HG03045 (cell line): Measurements from ENCODE around the gene SLC6A1.
"Not testable (repeated sequence)": the region's sequence is repeated elsewhere in the genome, so short reads cannot be mapped to it uniquely, and the experiment has no call there.

Experiments used
- ATAC-seq: cut with Tn5 transposase; IDR thresholded peaks from one replicate; pipeline ENCODE4 v1.9.1; 2021; ENCODE audit warnings: mild to moderate bottlenecking, moderate library complexity; ENCODE audit not compliant: unreplicated experiment

Gene SLC6A1

DNA sequence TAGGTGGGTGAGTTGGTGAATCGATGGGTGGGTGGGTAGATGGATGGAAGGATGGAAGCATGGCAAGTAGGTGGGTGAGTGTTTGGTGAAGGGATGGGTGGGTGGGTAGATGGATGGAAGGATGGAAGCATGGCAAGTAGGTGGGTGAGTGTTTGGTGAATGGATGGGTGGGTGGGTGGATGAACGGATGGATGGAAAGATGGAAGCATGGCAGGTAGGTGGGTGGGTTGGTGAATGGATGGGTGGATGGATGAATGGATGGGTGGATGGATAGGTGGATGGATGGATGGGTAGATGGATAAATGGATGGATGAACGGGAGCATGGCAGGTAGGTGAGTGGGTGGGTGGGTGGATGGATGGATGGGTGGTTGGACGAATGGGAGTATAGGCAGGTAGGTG lies 65.1 kb downstream of the SLC6A1 start:
- ATAC-seq, result no peak

DNA sequence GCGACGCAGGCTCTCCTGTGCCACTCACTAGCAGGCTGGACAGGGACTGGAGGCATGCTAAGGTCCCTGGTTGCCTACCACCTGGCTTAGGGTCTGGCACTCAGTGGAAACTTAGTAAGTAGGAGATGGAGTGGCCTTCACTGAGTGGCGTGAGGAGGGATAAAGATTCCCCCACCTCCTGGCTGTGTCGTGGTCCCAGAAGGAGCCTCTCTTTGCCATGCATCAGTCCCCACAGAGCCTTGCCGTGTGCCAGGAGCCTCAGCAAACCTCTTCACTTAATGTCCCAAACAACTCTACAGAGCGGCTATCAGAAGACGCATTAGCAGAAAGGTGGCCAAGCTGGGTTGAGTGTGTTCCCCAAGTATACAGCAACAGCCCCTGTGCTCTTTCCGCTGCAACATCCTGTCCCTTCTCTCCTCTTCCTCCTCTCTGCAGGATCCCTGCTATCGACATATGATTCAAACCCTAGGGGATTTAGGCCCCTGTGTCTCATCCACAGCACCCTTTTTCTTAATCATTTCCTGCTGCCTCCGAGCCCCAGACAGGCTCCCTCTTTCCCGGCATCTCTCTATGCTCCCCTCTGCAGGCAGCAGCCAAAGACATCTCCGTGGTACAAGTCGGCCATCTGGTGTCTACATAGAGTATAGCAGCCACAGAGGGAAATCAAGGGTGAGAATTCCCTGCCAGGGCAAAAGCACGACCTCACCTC lies 66.7 kb downstream of the SLC6A1 start:
- ATAC-seq, result no peak

DNA sequence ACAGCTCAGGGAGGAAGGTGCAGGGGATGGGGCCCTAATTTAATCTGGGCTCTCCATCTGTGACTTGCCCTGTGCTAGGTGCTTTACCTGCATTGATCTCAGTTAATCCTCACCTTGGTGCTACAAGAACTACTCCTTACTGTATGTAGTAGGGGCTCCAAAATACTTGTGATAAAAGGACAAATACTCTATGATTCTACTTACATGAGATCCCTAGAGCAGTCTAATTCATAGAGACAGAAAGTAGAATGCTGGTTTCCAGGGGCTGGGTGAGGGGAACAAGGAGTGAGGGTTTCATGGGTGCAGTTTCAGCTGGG lies 67.2 kb downstream of the SLC6A1 start:
- no peak for ATAC-seq

DNA sequence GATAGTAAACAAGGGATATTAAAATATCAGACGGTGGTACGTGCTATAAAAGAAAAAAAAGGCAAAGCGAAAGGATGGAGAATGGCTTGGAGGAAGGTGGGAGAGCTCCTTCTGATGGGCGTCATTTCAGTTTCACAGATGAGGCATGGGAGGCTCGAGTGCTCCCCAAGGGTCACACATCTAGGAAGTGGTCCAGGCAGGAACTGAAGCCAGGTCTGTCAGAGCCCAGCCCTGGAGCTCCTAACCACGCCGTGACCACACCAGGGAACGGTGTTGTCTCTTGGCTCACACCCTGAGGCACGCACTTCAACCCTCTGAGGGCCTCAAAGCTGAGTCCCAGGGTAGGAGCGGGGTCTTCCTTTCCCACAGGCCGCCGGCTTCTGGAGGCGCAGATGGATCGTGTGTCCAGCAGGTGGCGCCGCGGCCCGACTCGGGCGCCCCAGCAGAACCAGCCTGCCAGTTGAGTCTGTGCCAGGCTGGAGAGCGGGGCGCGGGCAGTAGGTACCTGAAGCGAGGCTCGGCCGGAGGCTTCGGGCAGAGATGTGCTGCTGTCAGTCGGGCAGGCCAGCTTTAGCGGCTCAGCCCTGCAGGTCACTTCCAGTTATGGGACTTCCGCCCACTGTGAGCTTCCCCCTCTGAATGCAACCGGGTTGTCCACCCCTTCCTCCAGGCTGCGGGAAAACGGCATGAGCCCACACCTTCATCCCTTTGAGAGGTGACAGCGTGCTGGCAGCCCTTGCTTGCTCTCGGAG lies 68.1 kb downstream of the SLC6A1 start:
- ATAC-seq, result peak; percentile 49

DNA sequence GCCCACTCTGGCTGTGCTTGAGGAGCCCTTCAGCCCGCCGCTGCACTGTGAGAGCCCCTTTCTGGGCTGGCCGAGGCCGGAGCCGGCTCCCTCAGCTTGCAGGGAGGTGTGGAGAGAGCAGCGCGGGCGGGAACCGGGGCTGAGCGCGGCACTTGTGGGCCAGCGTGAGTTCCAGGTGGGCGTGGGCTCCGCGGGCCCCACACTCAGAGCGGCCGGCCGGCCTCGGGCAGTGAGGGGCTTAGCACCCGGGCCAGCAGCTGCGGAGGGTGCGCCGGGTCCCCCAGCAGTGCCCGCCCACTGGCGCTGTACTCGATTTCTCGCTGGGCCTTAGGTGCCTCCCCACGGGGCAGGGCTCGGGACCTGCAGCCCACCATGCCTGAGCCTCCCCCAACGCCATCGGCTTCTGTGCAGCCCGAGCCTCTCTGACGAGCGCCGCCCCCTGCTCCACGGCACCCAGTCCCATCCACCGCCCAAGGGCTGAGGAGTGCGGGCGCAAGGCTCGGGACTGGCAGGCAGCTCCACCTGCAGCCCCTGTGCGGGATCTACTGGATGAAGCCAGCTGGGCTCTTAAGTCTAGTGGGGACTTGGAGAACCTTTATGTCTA lies 68.8 kb downstream of the SLC6A1 start:
- ATAC-seq, result not testable (repeated sequence)

DNA sequence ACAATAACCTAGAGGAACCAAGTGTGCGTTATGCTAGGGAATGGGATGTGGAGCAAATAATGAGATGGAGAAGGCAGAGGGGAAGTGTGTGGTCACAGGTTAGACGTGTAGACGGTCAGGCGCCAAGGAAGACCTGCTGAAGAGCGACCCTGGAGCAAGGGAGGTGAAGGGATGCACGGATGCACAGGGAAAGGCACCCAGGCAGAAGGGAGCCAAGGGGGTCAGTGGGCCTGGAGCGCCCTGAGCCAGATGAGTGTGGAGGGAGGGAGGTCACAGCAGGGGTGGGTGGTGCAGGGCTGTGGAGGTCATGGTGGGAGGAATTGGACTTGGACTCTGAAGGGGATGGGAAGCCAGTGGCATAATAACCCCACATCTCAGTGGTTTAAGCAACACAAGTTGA lies 70.2 kb downstream of the SLC6A1 start:
- ATAC-seq, result no peak

DNA sequence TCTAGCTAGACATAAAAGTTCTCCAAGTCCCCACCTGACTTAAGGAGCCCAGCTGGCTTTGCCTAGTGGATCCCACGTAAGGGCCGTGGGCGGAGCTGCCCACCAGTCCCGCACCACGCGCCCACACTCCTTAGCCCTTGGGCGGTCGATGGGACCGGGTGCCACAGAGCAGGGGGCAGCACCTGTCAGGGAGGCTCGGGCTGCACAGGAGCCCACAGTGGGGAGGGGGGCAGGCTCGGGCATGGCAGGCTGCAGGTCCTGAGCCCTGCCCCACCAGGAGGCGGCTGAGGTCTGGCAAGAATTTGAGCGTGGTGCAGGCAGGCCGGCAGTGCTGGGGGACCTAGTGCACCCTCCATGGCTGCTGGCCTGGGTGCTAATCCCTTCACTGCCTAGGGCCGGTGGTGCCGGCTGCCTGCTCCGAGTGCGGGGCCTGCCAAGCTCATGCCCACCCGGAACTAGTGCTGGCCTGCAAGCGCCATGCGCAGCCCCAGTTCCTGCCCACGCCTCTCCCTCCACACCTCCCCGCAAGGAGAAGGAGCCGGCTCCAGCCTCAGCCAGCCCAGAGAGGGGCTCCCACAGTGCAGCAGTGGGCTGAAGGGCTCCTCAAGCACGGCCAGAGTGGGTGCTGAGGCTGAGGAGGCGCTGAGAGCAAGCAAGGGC lies 78.7 kb downstream of the SLC6A1 start:
- ATAC-seq, result no peak

DNA sequence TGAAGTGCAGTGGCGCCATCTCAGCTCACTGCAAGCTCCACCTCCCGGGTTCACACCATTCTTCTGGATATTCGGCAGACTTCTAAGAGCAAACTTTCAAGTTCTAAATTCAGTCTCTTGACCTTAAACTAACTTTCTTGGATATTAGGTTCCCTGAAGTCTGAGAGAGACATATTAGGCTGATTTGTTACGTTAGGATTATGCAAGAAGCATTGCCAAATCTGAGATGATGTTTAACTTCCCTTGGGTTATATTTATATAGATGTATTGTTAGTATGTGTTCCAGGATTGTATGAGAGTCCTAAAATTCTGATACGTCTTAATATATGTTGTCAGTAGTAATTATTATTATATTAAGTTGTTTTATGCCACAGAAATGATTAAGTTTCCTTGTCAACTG lies 80.1 kb downstream of the SLC6A1 start:
- ATAC-seq, result no peak

DNA sequence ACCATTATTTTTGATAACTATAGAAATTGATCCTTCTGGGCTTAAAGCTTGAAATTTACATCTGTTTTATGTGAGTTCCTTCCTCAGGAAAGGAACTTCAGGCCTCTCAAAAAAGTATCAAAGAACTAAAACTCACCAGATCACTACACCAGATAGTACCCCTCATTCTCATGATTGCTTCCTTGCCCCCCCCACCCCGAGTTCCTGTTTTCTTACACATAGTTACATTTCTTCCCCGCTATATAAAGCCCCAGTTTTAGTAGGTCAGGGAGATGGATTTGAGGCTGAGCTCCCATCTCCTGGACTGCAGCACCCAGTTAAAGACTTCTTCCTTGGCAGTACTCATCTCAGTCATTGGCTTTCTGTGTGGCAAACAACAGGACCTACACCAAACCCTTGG lies 81.5 kb downstream of the SLC6A1 start:
- ATAC-seq, result no peak

DNA sequence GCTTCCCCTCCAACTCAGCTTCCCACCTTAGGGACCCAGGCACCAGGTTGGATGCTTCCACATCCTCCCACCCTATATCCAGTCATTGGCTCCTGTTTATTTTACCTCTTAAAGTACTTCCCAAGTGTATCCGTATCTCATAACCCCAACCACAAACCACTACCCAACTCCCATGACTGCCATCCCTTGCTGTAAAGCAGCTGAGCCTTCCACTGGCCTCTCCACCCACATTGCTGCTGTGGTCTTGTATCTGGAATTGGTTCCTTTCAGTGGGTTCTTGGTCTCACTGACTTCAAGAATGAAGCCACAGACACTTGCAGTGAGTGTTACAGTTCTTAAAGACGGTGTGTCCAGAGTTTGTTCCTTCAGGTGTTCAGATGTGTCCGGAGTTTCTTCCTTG lies 81.9 kb downstream of the SLC6A1 start:
- ATAC-seq, result no peak

DNA sequence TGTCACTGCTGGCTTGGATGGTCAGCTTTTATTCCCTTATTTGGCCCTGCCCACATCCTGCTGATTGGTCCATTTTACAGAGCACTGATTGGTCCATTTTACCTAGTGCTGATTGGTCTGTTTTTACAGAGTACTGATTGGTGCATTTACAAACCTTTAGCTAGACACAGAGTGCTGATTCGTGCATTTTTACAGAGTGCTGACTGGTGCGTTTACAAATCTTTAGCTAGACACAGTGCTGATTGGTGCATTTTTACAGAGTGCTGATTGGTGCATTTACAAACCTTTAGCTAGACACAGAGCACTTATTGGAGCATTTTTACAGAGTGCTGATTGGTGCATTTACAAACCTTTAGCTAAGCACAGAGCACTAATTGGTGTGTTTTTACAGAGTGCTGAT lies 82.6 kb downstream of the SLC6A1 start:
- not testable (repeated sequence) for ATAC-seq

DNA sequence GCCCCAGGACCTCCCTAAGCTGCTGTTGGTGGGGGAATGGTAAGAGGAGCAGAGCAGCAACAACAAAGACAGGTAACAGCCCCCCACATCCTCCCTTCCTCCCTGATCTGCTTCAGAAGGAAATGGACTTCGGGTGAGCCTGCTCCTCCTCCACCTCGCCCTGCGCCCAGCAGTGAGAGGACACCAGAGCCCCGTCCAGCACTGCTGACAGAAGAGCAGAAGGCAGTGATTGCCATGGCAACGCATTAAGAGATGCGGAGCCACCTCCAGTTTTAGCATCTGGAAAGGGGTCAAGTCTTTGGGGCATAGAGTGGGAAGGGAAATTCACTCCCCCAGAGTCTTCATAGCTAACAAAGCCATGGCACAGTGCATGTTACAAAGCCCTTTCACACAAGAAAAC lies 84.2 kb downstream of the SLC6A1 start:
- ATAC-seq, result no peak

DNA sequence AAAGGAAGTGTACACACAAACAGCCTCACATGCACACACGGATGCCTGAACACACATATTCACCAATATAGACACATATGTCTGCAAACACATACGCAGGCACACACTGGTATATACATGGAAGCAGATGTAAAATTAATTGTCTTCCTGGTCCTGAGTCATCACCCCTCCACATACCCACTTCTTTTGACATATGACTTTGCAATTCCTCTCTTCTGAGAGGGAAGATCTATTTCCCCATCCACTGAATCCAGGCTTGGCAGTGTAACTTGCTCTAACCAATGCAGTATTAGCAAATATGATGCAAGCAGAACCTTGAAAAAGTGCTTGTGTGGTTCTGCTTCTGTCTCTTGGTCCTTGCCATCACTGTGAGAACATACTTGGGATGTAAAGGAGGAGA lies 84.9 kb downstream of the SLC6A1 start:
- no peak for ATAC-seq

DNA sequence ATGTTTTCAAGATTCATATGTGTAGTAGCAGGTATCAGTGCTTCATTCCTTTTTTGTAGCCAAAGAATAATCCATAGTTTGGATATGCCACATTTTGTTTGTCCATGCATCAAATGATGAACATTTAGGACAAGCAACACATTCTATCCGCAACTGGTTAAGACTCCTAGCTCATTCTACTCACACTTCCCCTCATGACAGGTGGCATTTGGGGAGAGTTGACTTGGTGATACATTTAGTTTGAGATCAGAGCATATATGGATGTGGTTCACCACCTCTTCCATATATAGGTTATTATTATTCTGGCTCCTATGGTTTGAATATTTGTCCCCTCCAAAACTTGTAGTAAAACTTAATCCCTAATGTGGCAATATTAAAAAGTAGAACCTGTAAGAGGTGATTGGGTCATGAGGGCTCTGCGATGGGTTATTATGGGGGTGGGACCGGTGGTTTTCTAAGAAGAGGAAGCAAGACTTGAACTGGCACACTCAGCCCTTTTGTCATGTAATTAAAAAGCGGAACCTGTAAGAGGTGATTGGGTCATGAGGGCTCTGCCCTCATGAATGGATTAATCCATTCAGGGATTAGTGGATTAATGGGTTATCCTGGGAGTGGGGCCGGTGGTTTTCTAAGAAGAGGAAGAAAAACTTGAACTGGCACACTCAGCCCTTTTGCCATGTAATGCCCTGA lies 86.4 kb downstream of the SLC6A1 start:
- ATAC-seq, result no peak

DNA sequence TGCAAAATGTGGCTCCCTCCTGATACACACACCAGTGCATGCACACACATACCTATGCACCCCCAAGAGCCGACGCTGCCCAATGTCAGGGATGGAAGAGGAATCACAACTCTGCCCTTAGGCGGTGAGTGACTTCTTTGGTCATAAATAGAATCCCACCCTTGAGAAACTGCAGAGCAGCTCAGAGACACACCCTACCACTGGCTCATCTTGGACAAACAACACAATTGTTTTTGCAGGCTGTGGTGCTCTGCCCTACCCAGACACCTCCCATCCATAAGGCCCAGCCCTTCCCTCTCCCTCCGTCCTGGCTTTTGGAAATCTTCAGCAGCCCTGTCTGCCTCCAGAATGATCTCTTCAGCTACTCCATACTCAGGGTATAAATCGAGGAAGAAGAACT lies 87.9 kb downstream of the SLC6A1 start:
- no peak for ATAC-seq

DNA sequence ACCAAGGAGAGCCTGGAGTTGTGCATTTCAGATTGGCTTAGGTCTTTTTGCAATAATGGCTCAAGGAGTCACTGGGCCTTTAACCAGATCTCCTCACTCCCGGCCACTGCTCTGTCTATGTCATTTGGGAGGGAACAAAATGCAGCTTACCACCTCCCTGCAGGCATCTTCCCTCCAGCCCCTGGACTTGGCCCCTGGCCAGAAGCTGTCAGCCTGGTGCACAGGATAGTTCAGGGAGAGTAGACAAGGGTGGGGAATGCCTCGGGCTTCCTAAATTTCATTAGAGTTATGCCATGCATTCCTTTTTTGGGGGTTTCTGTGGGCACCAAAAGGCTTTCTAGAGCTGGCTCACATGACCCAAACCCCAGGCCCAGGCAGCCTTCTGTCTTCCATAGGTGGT lies 91.5 kb downstream of the SLC6A1 start:
- no peak for ATAC-seq

DNA sequence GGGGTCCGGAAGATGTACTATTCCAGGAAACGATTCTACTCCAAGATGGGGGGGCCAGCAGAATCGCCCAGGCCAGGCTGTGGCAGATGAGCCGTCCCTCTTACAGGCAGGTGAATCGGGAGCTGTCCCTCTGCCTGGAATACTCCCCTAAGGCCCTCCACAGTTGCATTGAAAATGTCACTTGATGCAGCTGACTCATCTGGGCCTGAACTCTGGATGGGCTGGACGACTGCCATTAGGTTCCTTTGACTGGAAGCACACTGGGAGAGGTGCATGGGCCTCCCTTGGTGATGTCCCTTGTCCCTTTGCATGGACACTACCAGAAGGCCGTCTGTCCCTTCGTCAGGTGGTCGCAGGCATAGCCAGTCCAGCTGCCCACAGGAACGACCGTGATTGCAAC lies 92.1 kb downstream of the SLC6A1 start:
- ATAC-seq, result no peak

DNA sequence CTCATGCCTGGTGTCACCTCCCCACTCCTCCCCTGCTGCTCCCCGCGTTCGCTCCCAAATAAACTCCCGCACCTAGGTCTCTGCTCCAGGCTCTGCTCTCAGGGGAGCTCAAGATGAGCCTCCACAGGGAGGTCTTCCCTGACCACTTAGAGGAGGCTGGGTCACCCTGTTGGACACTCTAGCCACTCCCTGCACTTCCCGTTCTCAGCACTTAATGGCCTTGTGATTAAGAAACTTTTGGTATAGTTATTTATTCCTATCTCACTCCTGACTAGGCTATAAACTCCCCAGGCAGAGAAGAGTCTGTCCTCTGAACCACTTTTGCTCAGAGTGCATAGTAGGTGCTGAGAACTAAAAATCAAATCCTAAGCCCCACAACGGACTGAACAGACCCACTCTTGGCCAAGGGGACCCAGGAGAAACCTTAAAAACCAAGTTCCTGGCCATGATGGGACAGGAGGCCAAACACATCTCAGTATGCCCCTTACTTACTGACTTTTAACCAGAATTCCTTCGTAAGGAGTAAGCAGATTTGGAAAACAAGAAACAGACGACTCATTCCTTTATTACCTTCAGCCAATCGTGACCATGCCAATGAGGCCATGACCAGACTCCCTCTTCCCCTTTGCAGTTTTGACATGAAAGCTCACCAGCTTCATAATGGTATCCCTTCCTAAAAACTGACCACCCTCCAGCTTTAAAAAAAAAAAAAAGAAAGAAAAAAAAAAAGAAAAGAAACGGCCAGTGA lies 92.7 kb downstream of the SLC6A1 start:
- ATAC-seq, result no peak

DNA sequence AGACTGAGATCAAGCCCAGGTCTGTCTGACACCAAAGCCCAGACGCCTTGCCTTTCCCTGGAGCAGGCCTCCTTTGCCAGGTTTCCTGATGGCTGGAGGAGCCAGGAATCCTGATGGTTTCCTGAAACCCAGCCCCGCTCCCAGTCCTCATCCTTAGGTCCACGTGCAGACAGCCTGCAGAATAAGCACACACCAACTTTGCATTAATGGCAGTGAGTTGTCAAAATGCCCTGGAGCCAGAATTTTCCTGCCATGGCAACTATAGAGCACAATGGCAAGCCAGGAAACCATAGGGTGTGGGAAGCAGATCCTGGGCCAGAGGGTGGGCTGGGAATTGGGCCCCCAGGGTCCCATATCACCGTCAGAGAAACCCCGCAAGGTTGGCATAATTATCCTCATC lies 94.3 kb downstream of the SLC6A1 start:
- ATAC-seq, result no peak

DNA sequence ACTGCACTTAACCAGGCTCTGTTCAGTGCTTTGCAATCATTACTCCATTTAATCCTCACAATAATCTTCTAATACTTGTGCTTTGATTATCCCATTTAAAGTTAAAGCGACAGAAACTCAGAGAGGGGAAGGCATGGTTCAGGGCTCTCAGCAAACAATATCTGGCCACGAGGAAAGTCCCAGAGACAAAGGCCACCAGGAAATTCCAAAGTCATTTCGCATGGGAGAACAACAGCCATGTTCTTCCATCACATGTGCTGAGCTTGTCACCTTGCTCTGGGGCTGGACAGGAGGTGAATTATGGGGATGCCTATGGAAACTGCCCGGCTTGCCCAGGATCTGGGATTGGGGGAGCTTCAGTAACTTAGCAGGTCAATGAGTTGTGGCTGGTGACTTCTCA lies 95.5 kb downstream of the SLC6A1 start:
- no peak for ATAC-seq

DNA sequence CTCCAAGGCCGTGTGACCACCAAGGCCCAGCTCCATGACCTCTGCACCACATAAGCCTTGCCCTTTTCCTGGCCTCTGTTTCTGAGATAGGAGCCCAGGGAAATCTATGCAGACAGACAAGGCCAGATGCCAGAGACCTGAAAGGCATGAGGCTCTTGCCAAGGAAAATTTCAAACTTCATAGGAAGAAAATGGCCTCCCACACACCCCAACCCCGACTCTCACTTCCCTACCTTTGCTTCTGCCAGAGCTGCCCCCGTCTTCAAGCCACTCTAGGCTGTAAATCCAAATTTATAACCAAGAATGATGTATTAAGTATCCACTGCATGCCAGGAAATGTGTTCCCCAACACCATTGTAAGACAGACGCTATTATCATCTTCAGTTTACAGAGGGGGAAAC lies 96.3 kb downstream of the SLC6A1 start:
- ATAC-seq, result no peak
